B cell (primary cell): ENCODE data around the gene NMNAT3. TPM values are rescaled to one million over a fixed set of nuclear protein-coding genes. Genes with fewer than 3 reads are reported as not detected.

Source experiments
- ATAC-seq: fragments of 200-7000 bp; cut with Tn5 transposase; one replicate; pipeline ENCODE4 v1.10.0; 2021; ENCODE audit warnings: low read depth, mild to moderate bottlenecking, moderate number of reproducible peaks, moderate library complexity
- CTCF ChIA-PET: fragments of 350-600 bp; sonication (Branson Sonifier 250); formaldehyde crosslinking; loops from one replicate; lab custom pipeline; 2021; ENCODE audit warnings: antibody characterized with exemption, inconsistent platforms; lab: Charles Lee
- POLR2A ChIA-PET: fragments of 350-600 bp; sonication (Branson Sonifier 250); formaldehyde crosslinking; loops from one replicate; lab custom pipeline; 2021; ENCODE audit warnings: antibody characterized with exemption; lab: Charles Lee
- DNase-seq: peaks from one replicate; pipeline ENCODE4 v3.0.0; 2013
- H2AFZ ChIP-seq: 2 replicates; pipeline ENCODE4 v1.6.1; 2012; ENCODE audit warnings: mild to moderate bottlenecking, low read depth, low read length; ENCODE audit not compliant: insufficient read depth, poor library complexity, severe bottlenecking
- H3K27ac ChIP-seq, 2 donors: 1 replicate in 1 of 2; 2 replicates in 1 of 2; pipeline ENCODE4 v1.5.1; 2012 to 2013; ENCODE audit warnings: low read length in 2 of 2, mild to moderate bottlenecking in 2 of 2, moderate library complexity in 1 of 2
- H3K27me3 ChIP-seq, 4 experiments: fragments of 200-600 bp in 1 of 4; sonication (generic) in 1 of 4; replicated peaks in 1 of 4; 1 replicate in 2 of 4; 2 replicates in 2 of 4; pipeline versions ENCODE4 v1.6.1 to v1.7.0; 2013 to 2016; ENCODE audit warnings: low read length in 3 of 4, mild to moderate bottlenecking in 2 of 4, mixed read lengths in 1 of 4, moderate library complexity in 1 of 4; ENCODE audit not compliant: insufficient read depth in 4 of 4, control insufficient read depth in 3 of 4; ENCODE audit errors: control extremely low read depth in 1 of 4
- H3K36me3 ChIP-seq, 2 experiments: replicated peaks in 1 of 2; 1 replicate in 1 of 2; 2 replicates in 1 of 2; pipeline versions ENCODE4 v1.6.1 to v1.7.1; 2013; ENCODE audit warnings: low read length in 1 of 2; ENCODE audit not compliant: insufficient read depth in 2 of 2, control insufficient read depth in 1 of 2; ENCODE audit errors: control extremely low read depth in 1 of 2, extremely low read depth in 1 of 2
- H3K4me1 ChIP-seq, 2 donors: fragments of 200-600 bp in 1 of 2; sonication (generic) in 1 of 2; 1 replicate in 1 of 2; 2 replicates in 1 of 2; pipeline versions ENCODE4 v1.5.1 to v1.6.1; 2013 to 2017; ENCODE audit warnings: low read length in 2 of 2; ENCODE audit not compliant: control insufficient read depth in 2 of 2, insufficient read depth in 2 of 2
- H3K4me2 ChIP-seq: replicated peaks from 2 replicates; pipeline ENCODE3; 2012; ENCODE audit warnings: mild to moderate bottlenecking, low read depth, low read length; ENCODE audit not compliant: poor library complexity, severe bottlenecking
- H3K4me3 ChIP-seq, 5 experiments: fragments of 200-600 bp in 1 of 5; sonication (generic) in 1 of 5; 1 replicate in 3 of 5; 2 replicates in 2 of 5; pipeline versions ENCODE4 v1.5.1 to v1.7.0; 2011 to 2016; ENCODE audit warnings: low read length in 4 of 5, mild to moderate bottlenecking in 4 of 5, low read depth in 2 of 5, control low read depth in 1 of 5, moderate library complexity in 1 of 5; ENCODE audit not compliant: insufficient read depth in 1 of 5; ENCODE audit errors: control extremely low read depth in 1 of 5, extremely low read depth in 1 of 5
- H3K79me2 ChIP-seq: fragments of 200-600 bp; sonication (generic); one replicate; pipeline ENCODE4 v1.6.0; 2016; ENCODE audit warnings: low read length; ENCODE audit not compliant: control insufficient read depth, insufficient read depth
- H3K9ac ChIP-seq: fragments of 200-600 bp; sonication (generic); 2 replicates; pipeline ENCODE4 v1.6.1; 2017; ENCODE audit warnings: mild to moderate bottlenecking, low read length, moderate library complexity
- H3K9me3 ChIP-seq, 3 donors: one replicate each; pipeline versions ENCODE4 v1.6.1 to v1.7.1; 2013; ENCODE audit warnings: low read length in 2 of 3; ENCODE audit not compliant: control insufficient read depth in 2 of 3, insufficient read depth in 1 of 3; ENCODE audit errors: control extremely low read depth in 1 of 3
- H4K20me1 ChIP-seq: 2 replicates; pipeline ENCODE4 v1.6.0; 2012; ENCODE audit warnings: mild to moderate bottlenecking, low read length; ENCODE audit not compliant: insufficient read depth, control insufficient read depth, poor library complexity, severe bottlenecking
- H3K27ac Mint-ChIP-seq: one replicate; pipeline ENCODE4 v1.8.0; 2021; ENCODE audit warnings: mixed read lengths
- H3K27me3 Mint-ChIP-seq: one replicate; pipeline ENCODE4 v1.8.0; 2021; ENCODE audit warnings: mixed read lengths
- H3K4me1 Mint-ChIP-seq: one replicate; pipeline ENCODE4 v1.8.0; 2021; ENCODE audit warnings: mixed read lengths
- H3K4me3 Mint-ChIP-seq: one replicate; pipeline ENCODE4 v1.8.0; 2021; ENCODE audit warnings: mixed read lengths
- H3K9me3 Mint-ChIP-seq: one replicate; pipeline ENCODE4 v1.8.0; 2022; ENCODE audit warnings: mixed read lengths; ENCODE audit not compliant: insufficient read depth
- EZH2 ChIP-seq: IDR thresholded peaks from 2 replicates; pipeline ENCODE4 v1.6.1; 2012; ENCODE audit warnings: borderline replicate concordance, low read depth, mild to moderate bottlenecking, moderate library complexity, low read length; ENCODE audit not compliant: insufficient read depth, poor library complexity, severe bottlenecking
- WGBS: methylation state at CpG from one replicate; pipeline ENCODE4 v1.1.5; 2013; ENCODE audit warnings: missing lambda C conversion rate; ENCODE audit not compliant: insufficient coverage; 5-methylcytosine and 5-hydroxymethylcytosine counted together
- intact Hi-C: fragments of 100-400 bp; cut with micrococcal nuclease; formaldehyde crosslinking; loops from one replicate; pipeline ENCODE4 v1.10.0; 2022
- polyA plus RNA-seq: library from polyadenylated mRNA; depleted of rRNA; stranded (reverse); fragments of >200 nt; gene quantifications from 2 replicates; pipeline ENCODE4 v1.2.3, GENCODE V29; 2012
- total RNA-seq, 2 donors: library from RNA; stranded (reverse); fragments of 120-200 nt in 1 of 2; gene quantifications; 1 replicate in 1 of 2; 2 replicates in 1 of 2; pipeline versions ENCODE4 v1.2.3 to v1.2.4, GENCODE V29; 2013 to 2022
- TF ChIP-seq, protein P1 (sequence below): fragments of 200-600 bp; IDR thresholded peaks from one replicate; pipeline ENCODE4 v1.8.0; 2022; ENCODE audit warnings: antibody characterized with exemption, mild to moderate bottlenecking

The NMNAT3 gene
- total and polyA plus RNA-seq, 2 donors (not counting 1 experiment from before 2014, with no cell fraction given) = 1.9 to 3.3 TPM

DNA sequence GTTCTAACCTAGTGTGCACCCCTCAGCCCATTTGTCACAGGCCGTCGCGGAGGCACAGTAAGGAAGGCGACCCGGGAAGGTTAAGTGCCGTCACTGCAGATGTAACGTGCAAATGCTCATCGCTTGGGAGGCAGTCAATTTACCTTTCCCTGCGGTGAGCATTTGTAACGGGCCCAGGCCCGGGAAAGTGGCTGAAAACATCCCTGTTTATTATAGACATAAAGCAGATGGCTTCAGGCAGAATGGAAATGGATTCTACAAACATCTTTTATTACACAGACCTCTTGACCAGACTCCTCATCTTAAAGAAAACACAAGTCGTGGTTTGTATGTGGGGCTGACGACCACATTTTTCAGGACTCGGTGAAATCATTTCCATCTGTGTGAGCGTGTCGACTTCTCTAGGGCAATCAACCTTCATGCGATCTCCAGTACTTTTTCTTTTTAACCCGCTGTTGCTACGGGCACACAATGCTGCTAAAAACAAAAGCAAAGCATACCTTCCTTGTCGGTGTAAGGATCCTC is 43.6 kb downstream of the NMNAT3 start:
- Histone ChIP-seq H4K20me1 (no peaks in the 10 kb centered on the region), H3K36me3 (no peaks in the 10 kb centered on the region), H3K4me1 (no peaks in the 10 kb centered on the region), H3K4me3 (no peak overlapping the region), H3K9me3 (no peaks in the 10 kb centered on the region), H3K27ac (no peak overlapping the region), H3K27me3 (no peaks in the 10 kb centered on the region), H3K9ac (no peak overlapping the region), H3K4me2 (no peak overlapping the region), H2AFZ (no peak overlapping the region), H3K79me2 (no peaks in the 10 kb centered on the region)
- Mint-ChIP-seq H3K9me3 (no peaks in the 10 kb centered on the region), H3K4me3 (no peak overlapping the region), H3K4me1 (no peaks in the 10 kb centered on the region), H3K27ac (no peak overlapping the region), H3K27me3 (no peaks in the 10 kb centered on the region)
- ChIA-PET CTCF (no interaction called here), POLR2A (no interaction called here)
- TF ChIP-seq, protein P1, sequence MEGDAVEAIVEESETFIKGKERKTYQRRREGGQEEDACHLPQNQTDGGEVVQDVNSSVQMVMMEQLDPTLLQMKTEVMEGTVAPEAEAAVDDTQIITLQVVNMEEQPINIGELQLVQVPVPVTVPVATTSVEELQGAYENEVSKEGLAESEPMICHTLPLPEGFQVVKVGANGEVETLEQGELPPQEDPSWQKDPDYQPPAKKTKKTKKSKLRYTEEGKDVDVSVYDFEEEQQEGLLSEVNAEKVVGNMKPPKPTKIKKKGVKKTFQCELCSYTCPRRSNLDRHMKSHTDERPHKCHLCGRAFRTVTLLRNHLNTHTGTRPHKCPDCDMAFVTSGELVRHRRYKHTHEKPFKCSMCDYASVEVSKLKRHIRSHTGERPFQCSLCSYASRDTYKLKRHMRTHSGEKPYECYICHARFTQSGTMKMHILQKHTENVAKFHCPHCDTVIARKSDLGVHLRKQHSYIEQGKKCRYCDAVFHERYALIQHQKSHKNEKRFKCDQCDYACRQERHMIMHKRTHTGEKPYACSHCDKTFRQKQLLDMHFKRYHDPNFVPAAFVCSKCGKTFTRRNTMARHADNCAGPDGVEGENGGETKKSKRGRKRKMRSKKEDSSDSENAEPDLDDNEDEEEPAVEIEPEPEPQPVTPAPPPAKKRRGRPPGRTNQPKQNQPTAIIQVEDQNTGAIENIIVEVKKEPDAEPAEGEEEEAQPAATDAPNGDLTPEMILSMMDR = no peak
- WGBS = 95% methylated on average over 19 of the region's 20 CpGs
- intact Hi-C loops = no loop called here
- no peak for DNase-seq
- ATAC-seq = no peak

- Mint-ChIP-seq H3K4me1 (no peaks in the 10 kb centered on the region), H3K9me3 (no peaks in the 10 kb centered on the region), H3K27me3 (no peaks in the 10 kb centered on the region), H3K27ac (no peak overlapping the region), H3K4me3 (no peak overlapping the region)
- H3K9ac ChIP-seq = no peak overlapping the region
- H3K4me2 ChIP-seq = no peak overlapping the region
- CTCF ChIA-PET = no interaction called here
- no peaks in the 10 kb centered on the region for H3K9me3 ChIP-seq
- no peak overlapping the region for H3K4me3 ChIP-seq
- no peak overlapping the region for H2AFZ ChIP-seq
- WGBS = 91% methylated on average over 6 of the region's 6 CpGs
- no peak overlapping the region for H3K27ac ChIP-seq
- no peak for ATAC-seq
- H3K27me3 ChIP-seq = no peaks in the 10 kb centered on the region
- no peaks in the 10 kb centered on the region for H4K20me1 ChIP-seq
- POLR2A ChIA-PET = no interaction called here
- H3K4me1 ChIP-seq = no peaks in the 10 kb centered on the region
- DNase-seq = no peak
- H3K36me3 ChIP-seq = no peaks in the 10 kb centered on the region
- no peaks in the 10 kb centered on the region for H3K79me2 ChIP-seq
- intact Hi-C loops = no loop called here
- TF ChIP-seq, protein P1 = no peak
- TF ChIP-seq EZH2 = no peak
Measured at GRCh38 chr3:139633511-139633910, 44.3 kb downstream of the NMNAT3 start.
